ENCODE measurements around the gene SSBP4. TPM values are rescaled to one million over a fixed set of nuclear protein-coding genes. Genes with fewer than 3 reads are reported as not detected.

Gene SSBP4
- total RNA-seq, 2 donors from 2014 or later, result 71.5 to 120 TPM

- Histone ChIP-seq H3K9me3 (no peaks in the 10 kb centered on the region), H3K4me3 (no peak overlapping the region), H3K27ac (no peak overlapping the region), H3K27me3 (replicated peaks; ENCODE audit: insufficient read depth) (no peaks in the 10 kb centered on the region), H3K4me1 (replicated peaks) (peaks cover 1% of the 10 kb centered on the region), H3K36me3 (peaks cover 0 to 10% of the 10 kb centered on the region in 2 donors)
- intact Hi-C loops (cut with DNase I), result loop anchor here (10.0 kb wide), 1 partner anchor 233 kb away; no protein-coding TSS in a partner anchor
- WGBS, result 70% methylated on average over 5 of the region's 5 CpGs
- TF ChIP-seq POLR2A (IDR thresholded peaks at IDR 0.05) (no peak), POLR2AphosphoS5 (IDR thresholded peaks at IDR 0.05) (no peak), CTCF (IDR thresholded peaks at IDR 0.05) (no peak)
- DNase-seq (ENCODE audit: low spot score), result no peak
Measured at GRCh38 chr19:18441804-18442788, 22.9 kb downstream of the SSBP4 start.

- H3K27ac ChIP-seq, result no peak overlapping the region
- no peaks in the 10 kb centered on the region for H3K27me3 ChIP-seq (replicated peaks; ENCODE audit: insufficient read depth)
- no peaks in the 10 kb centered on the region for H3K4me1 ChIP-seq (replicated peaks)
- no peak overlapping the region for H3K4me3 ChIP-seq
- TF ChIP-seq CTCF (IDR thresholded peaks at IDR 0.05) (no peak), POLR2A (IDR thresholded peaks at IDR 0.05) (no peak), POLR2AphosphoS5 (IDR thresholded peaks at IDR 0.05) (no peak)
- no peak for DNase-seq (ENCODE audit: low spot score)
- peaks cover 0 to 10% of the 10 kb centered on the region in 2 donors for H3K36me3 ChIP-seq
- intact Hi-C loops (cut with DNase I), result loop anchor here (10.0 kb wide), 1 partner anchor 232 kb away; no protein-coding TSS in a partner anchor
- H3K9me3 ChIP-seq, result no peaks in the 10 kb centered on the region
- 86% methylated on average over 12 of the region's 12 CpGs for WGBS
Measured at GRCh38 chr19:18442941-18443340, 23.7 kb downstream of the SSBP4 start.

GRCh38 chr19:18443406-18443805 is 24.2 kb downstream of the SSBP4 start:
- intact Hi-C loops (cut with DNase I), result loop anchor here (10.0 kb wide), 1 partner anchor 231 kb away; no protein-coding TSS in a partner anchor
- Histone ChIP-seq H3K9me3 (no peaks in the 10 kb centered on the region), H3K4me1 (replicated peaks) (no peaks in the 10 kb centered on the region), H3K27me3 (replicated peaks; ENCODE audit: insufficient read depth) (no peaks in the 10 kb centered on the region), H3K4me3 (no peak overlapping the region), H3K36me3 (peaks cover 0 to 10% of the 10 kb centered on the region in 2 donors), H3K27ac (no peak overlapping the region)
- no peak for DNase-seq (ENCODE audit: low spot score)
- TF ChIP-seq CTCF (IDR thresholded peaks at IDR 0.05) (no peak), POLR2A (IDR thresholded peaks at IDR 0.05) (no peak), POLR2AphosphoS5 (IDR thresholded peaks at IDR 0.05) (no peak)
- WGBS, result 89% methylated on average over 6 of the region's 6 CpGs

GRCh38 chr19:18443831-18444230 is 24.6 kb downstream of the SSBP4 start:
- DNase-seq (ENCODE audit: low spot score), result no peak
- H3K9me3 ChIP-seq, result no peaks in the 10 kb centered on the region
- H3K4me1 ChIP-seq (replicated peaks), result no peaks in the 10 kb centered on the region
- no peaks in the 10 kb centered on the region for H3K27me3 ChIP-seq (replicated peaks; ENCODE audit: insufficient read depth)
- no peak for TF ChIP-seq POLR2AphosphoS5 (IDR thresholded peaks at IDR 0.05)
- TF ChIP-seq CTCF (IDR thresholded peaks at IDR 0.05), result no peak
- no peak for TF ChIP-seq POLR2A (IDR thresholded peaks at IDR 0.05)
- H3K36me3 ChIP-seq, result peaks cover 0 to 10% of the 10 kb centered on the region in 2 donors
- 94% methylated on average over 11 of the region's 11 CpGs for WGBS
- no peak overlapping the region for H3K4me3 ChIP-seq
- intact Hi-C loops (cut with DNase I), result loop anchor here (10.0 kb wide), 1 partner anchor 231 kb away; no protein-coding TSS in a partner anchor
- no peak overlapping the region for H3K27ac ChIP-seq
